PC-3 (cell line): ENCODE results near the gene RNF157.

ENCODE experiments used
- EZH2 ChIP-seq: fragments of 300-600 bp; sonication (generic); IDR thresholded peaks from one replicate; pipeline ENCODE4 v1.6.1; 2017; ENCODE audit warnings: antibody characterized with exemption, mild to moderate bottlenecking, low read length; ENCODE audit not compliant: unreplicated experiment
- EZH2phosphoT487 ChIP-seq: fragments of 300-600 bp; sonication (generic); IDR thresholded peaks from 2 replicates; pipeline ENCODE4 v1.6.1; 2018; ENCODE audit warnings: mild to moderate bottlenecking, antibody characterized with exemption, low read length, borderline replicate concordance
- TF ChIP-seq, protein P1 (sequence below): fragments of 300-600 bp; sonication (generic); conservative IDR thresholded peaks from 2 replicates; pipeline ENCODE4 v1.5.1; 2017; ENCODE audit warnings: antibody characterized with exemption, low read depth, mild to moderate bottlenecking, low read length

DNA sequence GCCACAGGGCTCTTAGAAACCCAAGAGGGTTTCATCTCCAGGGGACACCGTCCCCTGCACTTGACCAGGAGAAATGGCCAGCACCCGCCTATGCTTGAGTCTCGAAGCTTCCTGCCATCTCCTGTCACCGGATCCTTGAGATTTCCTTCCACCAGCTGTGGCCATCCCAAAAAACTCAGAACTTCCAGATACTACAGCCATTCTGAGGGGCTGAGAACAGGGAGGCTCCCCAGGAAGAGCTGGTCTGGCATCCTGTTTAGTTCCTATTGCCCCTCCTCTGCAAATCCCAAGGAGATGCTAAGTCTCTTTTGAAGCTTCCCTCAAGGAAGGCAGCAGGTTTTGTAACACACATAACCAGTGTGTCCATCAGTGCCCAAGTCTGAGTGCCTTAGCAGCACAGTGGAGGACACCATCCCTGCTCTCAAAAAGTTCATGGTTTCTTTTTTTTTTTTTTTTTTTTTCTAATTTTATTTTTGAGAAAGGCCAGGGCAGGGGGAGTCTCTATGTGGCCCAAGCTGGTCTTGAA, 26.8 kb upstream of the RNF157 start:
- TF ChIP-seq EZH2 (no peak), EZH2phosphoT487 (no peak)
- TF ChIP-seq, protein P1, sequence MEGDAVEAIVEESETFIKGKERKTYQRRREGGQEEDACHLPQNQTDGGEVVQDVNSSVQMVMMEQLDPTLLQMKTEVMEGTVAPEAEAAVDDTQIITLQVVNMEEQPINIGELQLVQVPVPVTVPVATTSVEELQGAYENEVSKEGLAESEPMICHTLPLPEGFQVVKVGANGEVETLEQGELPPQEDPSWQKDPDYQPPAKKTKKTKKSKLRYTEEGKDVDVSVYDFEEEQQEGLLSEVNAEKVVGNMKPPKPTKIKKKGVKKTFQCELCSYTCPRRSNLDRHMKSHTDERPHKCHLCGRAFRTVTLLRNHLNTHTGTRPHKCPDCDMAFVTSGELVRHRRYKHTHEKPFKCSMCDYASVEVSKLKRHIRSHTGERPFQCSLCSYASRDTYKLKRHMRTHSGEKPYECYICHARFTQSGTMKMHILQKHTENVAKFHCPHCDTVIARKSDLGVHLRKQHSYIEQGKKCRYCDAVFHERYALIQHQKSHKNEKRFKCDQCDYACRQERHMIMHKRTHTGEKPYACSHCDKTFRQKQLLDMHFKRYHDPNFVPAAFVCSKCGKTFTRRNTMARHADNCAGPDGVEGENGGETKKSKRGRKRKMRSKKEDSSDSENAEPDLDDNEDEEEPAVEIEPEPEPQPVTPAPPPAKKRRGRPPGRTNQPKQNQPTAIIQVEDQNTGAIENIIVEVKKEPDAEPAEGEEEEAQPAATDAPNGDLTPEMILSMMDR, result no peak
